Activated CD4-positive, alpha-beta T cell treated with anti-CD3 and anti-CD28 coated beads for 48 hours (primary cell): ENCODE measurements around the gene LSM7.
A peak's percentile ranks its signal among the peaks of the same experiment; 100 is the strongest.

Source experiments
- DNase-seq: peaks from one replicate; pipeline ENCODE4 v3.0.0-alpha.2; 2020

LSM7 gene

GRCh38 chr19:2328401-2329148 is at the start of gene LSM7, which contains the start of gene SPPL2B:
TSS of gene LSM7 (minus strand) at chr19:2328586. CDS start at chr19:2328566, 20 bp downstream.
TSS of gene SPPL2B (plus strand) at chr19:2328684. CDS start at chr19:2328710, 26 bp downstream.
- DNase-seq: peak; percentile 93

DNA sequence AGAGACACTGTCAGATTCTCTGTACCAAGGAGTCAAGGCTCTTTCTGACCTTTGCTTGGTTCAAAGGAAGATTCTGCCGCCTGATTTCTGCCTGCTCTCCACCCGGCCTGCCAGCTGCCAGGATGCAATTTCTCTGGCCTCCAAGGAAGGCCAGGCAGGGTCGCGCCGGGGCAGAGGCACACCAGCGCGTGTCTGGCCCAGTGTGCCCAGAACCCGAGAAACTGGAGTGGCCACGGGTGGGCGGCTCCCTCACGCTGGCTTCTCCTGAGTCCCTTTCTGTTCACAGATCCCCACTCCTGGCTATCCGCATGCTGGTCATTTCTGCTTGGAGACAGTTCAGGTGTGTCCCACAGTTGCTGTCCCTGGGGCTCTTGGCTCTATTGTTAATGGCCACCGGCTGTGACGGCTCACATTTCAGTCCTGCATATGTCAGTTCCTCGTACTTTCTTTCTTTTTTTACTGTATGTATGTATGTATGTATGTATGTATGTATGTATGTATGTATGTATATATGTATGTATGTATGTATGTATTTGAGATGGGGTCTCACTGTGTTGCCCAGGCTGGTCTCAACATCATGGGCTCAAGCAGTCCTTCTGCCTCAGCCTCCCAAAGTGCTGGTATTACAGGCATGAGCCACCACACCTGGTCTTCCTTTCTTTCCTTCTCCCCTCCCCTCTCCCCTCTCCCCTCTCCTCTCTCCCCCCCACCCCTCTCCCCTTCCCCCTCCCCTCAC is 48.6 kb upstream of the LSM7 start:
- DNase-seq: no peak

- no peak for DNase-seq
Measured at GRCh38 chr19:2375353-2376121, 47.2 kb upstream of the LSM7 start.

- no peak for DNase-seq
Measured at GRCh38 chr19:2374808-2375207, 46.4 kb upstream of the LSM7 start.

DNA sequence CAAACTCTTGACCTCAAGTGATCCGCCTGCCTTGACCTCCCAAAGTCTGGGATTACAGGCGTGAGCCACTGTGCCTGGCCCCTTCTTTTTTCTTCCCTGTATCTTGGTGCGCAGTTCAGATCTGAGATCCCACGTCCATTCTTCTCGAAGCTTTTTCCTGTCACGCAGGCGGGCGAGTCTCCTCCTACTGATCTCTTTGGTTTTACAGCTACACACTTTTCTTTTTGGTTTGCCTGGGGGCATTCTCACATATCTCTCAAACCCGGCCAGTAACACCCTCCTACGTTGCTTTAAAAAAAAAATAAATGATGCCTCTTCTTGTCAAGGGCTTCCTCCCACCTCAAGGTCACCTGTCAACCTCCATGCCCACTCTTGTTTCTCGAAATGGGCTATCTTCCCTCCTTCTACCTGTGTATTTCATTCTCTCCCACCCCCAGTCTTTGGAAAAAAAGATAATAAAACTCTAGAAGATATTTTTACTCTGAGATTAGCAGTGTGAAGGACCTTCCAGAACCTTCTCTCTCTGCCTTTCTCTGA is 43.8 kb upstream of the LSM7 start:
- no peak for DNase-seq

- peak; percentile 11 for DNase-seq
Measured at GRCh38 chr19:2371656-2372055, 43.3 kb upstream of the LSM7 start.

DNA sequence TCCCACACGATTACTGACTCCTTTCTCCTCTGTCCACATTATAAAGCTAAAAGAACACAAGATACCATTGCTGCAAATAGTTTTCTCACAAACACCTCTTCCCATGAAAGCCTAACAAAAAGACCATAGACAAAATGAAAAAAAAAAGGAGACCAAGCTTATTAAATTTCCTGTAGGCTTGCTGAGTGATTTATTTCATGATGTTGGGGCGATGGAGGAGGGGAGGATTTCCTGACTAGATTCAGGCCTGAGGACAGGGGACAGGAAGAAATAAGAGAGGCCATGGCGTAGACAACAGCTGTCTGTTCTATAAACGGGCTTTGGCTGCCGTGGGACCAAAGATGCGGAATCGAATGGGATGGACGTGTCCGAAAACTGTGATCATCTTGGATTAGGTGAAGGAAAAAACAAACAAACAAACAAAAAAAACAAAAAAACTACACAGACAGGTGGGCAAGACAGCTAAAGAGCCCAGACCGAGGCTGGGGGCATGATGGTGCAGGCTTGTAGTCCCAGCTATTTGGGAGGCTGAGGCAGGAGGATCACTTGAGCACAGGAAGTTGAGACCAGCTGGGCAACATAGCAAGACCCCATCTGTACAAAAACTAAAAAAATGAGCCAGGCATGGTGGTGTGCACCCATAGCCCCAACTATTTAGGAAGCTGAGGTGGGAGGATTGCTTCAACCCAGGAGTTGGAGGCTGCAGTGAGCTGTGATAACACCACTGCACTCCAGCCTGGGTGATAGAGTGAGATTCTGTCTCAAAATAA is 37.0 kb upstream of the LSM7 start:
- DNase-seq: no peak

- DNase-seq: no peak
Measured at GRCh38 chr19:2363419-2363818, 35.0 kb upstream of the LSM7 start.

DNA sequence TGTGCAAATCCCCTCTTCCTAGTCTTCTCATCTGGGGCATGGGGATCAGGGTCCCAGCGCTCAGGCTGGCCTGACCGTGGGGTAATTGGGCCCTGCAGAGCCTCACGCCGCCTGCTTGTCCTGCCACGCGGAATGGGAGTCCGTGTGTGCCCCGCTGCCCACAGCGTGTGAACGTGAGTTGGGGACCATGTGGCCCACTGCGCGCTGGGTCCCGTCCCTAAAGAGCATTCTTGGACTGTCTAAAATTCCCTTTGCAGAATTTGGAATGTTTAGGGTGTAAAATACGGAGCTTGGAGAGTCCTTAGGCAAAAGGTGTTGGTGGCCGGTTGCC is 34.5 kb upstream of the LSM7 start:
- no peak for DNase-seq

DNA sequence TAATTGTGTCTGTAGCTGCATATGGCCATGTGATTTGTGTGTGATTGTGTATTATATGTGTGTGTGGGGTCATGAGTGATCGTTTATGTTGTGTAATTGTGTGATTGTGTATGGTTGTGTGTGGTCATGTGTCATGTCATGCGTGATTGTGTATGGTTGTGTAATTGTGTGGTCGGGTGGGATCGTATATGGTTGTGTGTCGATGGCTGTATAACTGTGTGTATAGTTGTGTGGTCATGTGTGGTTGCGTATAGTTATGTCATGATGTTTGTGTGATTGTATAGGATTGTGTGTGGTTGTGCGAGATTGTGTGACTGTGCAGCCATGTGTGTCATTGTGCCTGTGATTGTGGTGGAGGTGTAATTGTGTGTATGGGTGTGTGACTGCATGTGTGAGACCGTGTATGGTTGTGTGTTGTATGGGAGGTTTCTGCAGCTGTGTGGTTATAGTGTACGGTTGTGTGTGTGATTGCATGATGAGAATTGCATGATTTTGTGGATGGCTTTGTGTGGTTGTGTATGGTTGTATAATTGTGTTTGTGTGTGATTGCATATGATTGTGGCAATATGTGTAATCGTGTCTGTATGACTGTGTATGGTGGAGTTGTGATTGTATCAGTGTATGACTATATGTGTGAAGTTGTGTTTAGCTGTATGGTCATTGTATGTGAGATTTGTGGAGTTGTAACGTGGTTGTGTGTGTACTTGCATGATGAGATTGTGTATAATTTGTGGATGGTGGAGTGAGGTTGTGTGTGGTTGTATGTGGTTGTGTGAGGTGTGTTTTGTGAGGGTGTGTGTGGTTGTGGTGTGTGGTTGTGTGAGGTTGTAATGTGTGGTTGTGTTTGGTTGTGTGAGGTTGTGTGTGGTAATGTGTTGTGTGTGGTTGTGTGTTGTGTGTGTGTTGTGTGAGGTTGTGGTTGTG is 33.9 kb upstream of the LSM7 start:
- DNase-seq: no peak

- DNase-seq: no peak
Measured at GRCh38 chr19:2361246-2362045, 33.1 kb upstream of the LSM7 start.

- DNase-seq: no peak
Measured at GRCh38 chr19:2360833-2361232, 32.4 kb upstream of the LSM7 start.

- DNase-seq: no peak
Measured at GRCh38 chr19:2359992-2360685, 31.8 kb upstream of the LSM7 start, which contains the start of gene TMPRSS9. TSS of gene TMPRSS9 (plus strand) at chr19:2360265. CDS start at chr19:2389786, 29,521 bp downstream.

- DNase-seq: no peak
Measured at GRCh38 chr19:2358548-2359173, 30.3 kb upstream of the LSM7 start.

- DNase-seq: no peak
Measured at GRCh38 chr19:2357279-2358206, 29.2 kb upstream of the LSM7 start.

DNA sequence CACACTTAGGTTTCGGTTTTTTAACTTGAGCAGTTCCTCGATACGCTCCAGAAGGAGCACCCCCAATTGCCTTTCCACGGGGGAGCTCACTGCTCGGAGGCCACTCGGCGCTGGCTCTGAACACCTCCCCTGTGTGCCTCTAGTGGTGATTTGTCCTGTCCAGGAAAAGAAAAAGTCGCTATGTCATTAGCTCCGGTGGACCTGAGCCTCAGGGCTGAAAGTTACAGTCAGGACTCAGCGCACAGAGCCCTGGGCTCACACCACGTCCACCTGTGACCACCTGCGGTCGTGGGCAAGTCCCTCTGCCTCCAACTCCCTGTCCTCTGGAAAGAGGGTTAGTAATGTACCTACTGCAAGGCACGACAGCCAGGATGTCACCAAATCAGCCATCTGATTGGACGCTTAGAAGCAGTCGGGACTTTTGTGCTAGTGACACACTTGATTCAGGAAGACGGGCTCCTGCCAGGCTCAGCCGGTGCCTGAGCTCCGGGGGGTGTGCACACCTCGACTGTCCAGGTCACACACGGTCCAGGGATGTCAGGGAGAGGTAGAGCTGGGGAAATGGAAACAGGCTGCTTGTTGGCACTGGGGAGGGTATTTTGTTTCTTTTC is 27.8 kb upstream of the LSM7 start:
- DNase-seq: no peak

DNA sequence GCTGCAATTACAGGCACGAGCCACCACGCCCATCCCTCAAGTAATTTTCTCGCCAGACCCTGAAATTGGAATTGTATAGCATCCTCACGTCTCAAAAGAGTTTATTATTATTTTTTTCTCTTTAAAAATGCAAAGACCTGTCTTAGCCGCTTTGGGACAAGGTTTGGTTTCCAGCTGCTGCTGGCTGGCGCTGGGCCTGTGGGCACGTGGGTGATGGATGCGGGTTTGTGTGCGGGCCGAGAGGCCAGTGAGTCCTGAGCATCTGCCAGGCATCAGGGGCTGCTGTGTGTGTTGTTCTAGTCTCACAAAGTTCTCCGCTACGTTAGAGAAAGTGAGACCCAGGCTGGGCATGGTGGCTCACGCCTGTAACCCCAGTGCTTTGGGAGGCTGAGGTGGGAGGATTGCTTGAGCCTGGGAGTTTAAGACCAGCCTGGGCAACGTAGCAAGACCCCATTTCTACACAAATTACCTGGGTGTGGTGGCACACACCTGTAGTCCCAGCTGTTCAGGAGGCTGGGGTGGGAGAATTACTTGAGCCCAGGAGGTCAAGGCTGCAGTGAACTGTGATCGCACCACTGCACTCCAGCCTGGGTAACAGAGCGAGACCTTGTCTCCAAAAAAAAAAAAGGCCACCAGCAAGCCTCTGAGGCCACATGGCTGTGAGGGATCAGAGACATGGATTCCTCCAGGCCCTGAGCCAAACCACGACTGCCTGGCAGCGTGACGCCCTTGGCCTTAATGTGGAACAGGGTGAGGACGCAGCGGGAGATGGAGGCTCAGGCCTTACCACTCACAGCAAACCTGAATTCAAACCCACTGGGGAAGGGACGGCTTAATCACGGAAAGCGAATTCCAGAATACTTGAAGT is 27.0 kb upstream of the LSM7 start:
- no peak for DNase-seq
